Caco-2 (cell line): Measurements from ENCODE around the gene TARBP1. TPM values are rescaled to one million over a fixed set of nuclear protein-coding genes. Genes with fewer than 3 reads are reported as not detected.

ENCODE experiments used
- BruUV-seq: library from RNA; stranded (reverse); fragments of 400-500 nt; replicated peaks from 2 replicates; lab custom pipeline; 2021; lab: Mats Ljungman, UMichigan
- CTCF ChIA-PET: fragments of 300-600 bp; sonication (Branson Sonifier 250); formaldehyde crosslinking; loops from one replicate; lab custom pipeline; 2022; ENCODE audit warnings: antibody characterized with exemption; lab: Charles Lee
- POLR2A ChIA-PET: fragments of 300-600 bp; sonication (Branson Sonifier 250); formaldehyde crosslinking; loops from one replicate; lab custom pipeline; 2022; ENCODE audit warnings: antibody characterized with exemption; lab: Charles Lee
- DNase-seq, 2 experiments: peaks; one replicate each; pipeline versions ENCODE4 v3.0.0 to v3.0.0-alpha.2; 2020 to 2022
- H3K27me3 ChIP-seq: replicated peaks from 2 replicates; pipeline ENCODE4 v1.6.0; 2011; ENCODE audit warnings: low read length; ENCODE audit not compliant: control insufficient read depth, insufficient read depth
- H3K36me3 ChIP-seq: 2 replicates; pipeline ENCODE4 v1.5.1; 2011; ENCODE audit warnings: low read length; ENCODE audit not compliant: control insufficient read depth, insufficient read depth
- H3K4me1 ChIP-seq: fragments of 250-450 bp; sonication (Bioruptor Pico); 2 replicates; pipeline ENCODE4 v1.5.1; 2020; ENCODE audit warnings: mild to moderate bottlenecking
- H3K4me3 ChIP-seq: 2 replicates; pipeline ENCODE4 v1.5.1; 2011; ENCODE audit warnings: low read depth, mild to moderate bottlenecking, control low read depth, low read length
- H3K9me3 ChIP-seq: fragments of 250-450 bp; sonication (Bioruptor Pico); 2 replicates; pipeline ENCODE4 v1.5.1; 2020; ENCODE audit warnings: mild to moderate bottlenecking, moderate library complexity
- H3K27ac Mint-ChIP-seq: one replicate; pipeline ENCODE4 v1.8.0; 2022; ENCODE audit warnings: mixed read lengths; ENCODE audit not compliant: unreplicated experiment
- H3K27me3 Mint-ChIP-seq: one replicate; pipeline ENCODE4 v1.8.0; 2022; ENCODE audit warnings: mixed read lengths; ENCODE audit not compliant: insufficient read depth, unreplicated experiment
- H3K36me3 Mint-ChIP-seq: one replicate; pipeline ENCODE4 v1.8.0; 2022; ENCODE audit warnings: mild to moderate bottlenecking, mixed read lengths; ENCODE audit not compliant: insufficient read depth, unreplicated experiment
- H3K4me1 Mint-ChIP-seq: one replicate; pipeline ENCODE4 v1.8.0; 2022; ENCODE audit warnings: low read depth, mixed read lengths; ENCODE audit not compliant: unreplicated experiment
- H3K4me3 Mint-ChIP-seq: one replicate; pipeline ENCODE4 v1.8.0; 2022; ENCODE audit warnings: mild to moderate bottlenecking, moderate library complexity, mixed read lengths; ENCODE audit not compliant: unreplicated experiment
- H3K9me3 Mint-ChIP-seq: one replicate; pipeline ENCODE4 v1.8.0; 2022; ENCODE audit warnings: mixed read lengths; ENCODE audit not compliant: unreplicated experiment
- CTCF ChIP-seq, 2 experiments: fragments of 200-600 bp in 1 of 2; IDR thresholded peaks; 1 replicate in 1 of 2; 2 replicates in 1 of 2; pipeline versions ENCODE4 v1.5.1 to v1.8.0; 2011 to 2022; ENCODE audit warnings: antibody characterized with exemption in 1 of 2, control low read depth in 1 of 2, inconsistent platforms in 1 of 2, low read depth in 1 of 2, low read length in 1 of 2, mild to moderate bottlenecking in 1 of 2, moderate library complexity in 1 of 2; ENCODE audit not compliant: insufficient read depth in 1 of 2, severe bottlenecking in 1 of 2, unreplicated experiment in 1 of 2
- intact Hi-C: fragments of 100-400 bp; cut with micrococcal nuclease; formaldehyde crosslinking; loops from one replicate; pipeline ENCODE4 v1.10.0; 2022; ENCODE audit not compliant: unreplicated experiment
- total RNA-seq: library from RNA; stranded (reverse); gene quantifications from 2 replicates; pipeline ENCODE4 v1.2.3, GENCODE V29; 2022

TARBP1 gene
- total RNA-seq, 1 experiment from 2014 or later, result 37.0 TPM

- no peaks in the 10 kb centered on the region for H3K27me3 ChIP-seq
- no peaks in the 10 kb centered on the region; the same call in 1 of the 2 replicates for H3K36me3 ChIP-seq
- TF ChIP-seq CTCF (IDR thresholded peaks at IDR 0.05; ENCODE audit: insufficient read depth in 1 of 2, low read depth in 1 of 2, low read length in 1 of 2, severe bottlenecking in 1 of 2, unreplicated experiment in 1 of 2), result no peak
- H3K9me3 ChIP-seq, result no peaks in the 10 kb centered on the region
- Mint-ChIP-seq H3K9me3 (peaks cover 6% of the 10 kb centered on the region), H3K27ac (no peak overlapping the region), H3K4me3 (no peak overlapping the region), H3K4me1 (no peaks in the 10 kb centered on the region), H3K27me3 (no peaks in the 10 kb centered on the region), H3K36me3 (peaks cover 18% of the 10 kb centered on the region)
- H3K4me3 ChIP-seq, result no peak overlapping the region
- intact Hi-C loops, result no loop called here
- ChIA-PET CTCF (no interaction called here), POLR2A (no interaction called here)
- no peaks in the 10 kb centered on the region for H3K4me1 ChIP-seq
- BruUV-seq, result no TSS peak
- DNase-seq, result no peak
Observed at GRCh38 chr1:234438579-234438978, 40.4 kb downstream of the TARBP1 start.

GRCh38 chr1:234437423-234438171 lies 41.4 kb downstream of the TARBP1 start:
- TF ChIP-seq CTCF (IDR thresholded peaks at IDR 0.05; ENCODE audit: insufficient read depth in 1 of 2, low read depth in 1 of 2, low read length in 1 of 2, severe bottlenecking in 1 of 2, unreplicated experiment in 1 of 2), result no peak
- Histone ChIP-seq H3K27me3 (no peaks in the 10 kb centered on the region), H3K4me1 (no peaks in the 10 kb centered on the region), H3K9me3 (no peaks in the 10 kb centered on the region), H3K36me3 (no peaks in the 10 kb centered on the region), H3K4me3 (no peak overlapping the region)
- ChIA-PET POLR2A (no interaction called here), CTCF (no interaction called here)
- BruUV-seq, result no TSS peak
- Mint-ChIP-seq H3K27ac (no peak overlapping the region), H3K4me1 (no peaks in the 10 kb centered on the region), H3K9me3 (peaks cover 6% of the 10 kb centered on the region), H3K4me3 (no peak overlapping the region), H3K27me3 (no peaks in the 10 kb centered on the region), H3K36me3 (peaks cover 18% of the 10 kb centered on the region)
- DNase-seq, result no peak
- intact Hi-C loops, result no loop called here

- Histone ChIP-seq H3K36me3 (no peaks in the 10 kb centered on the region; the same call in 1 of the 2 replicates), H3K27me3 (no peaks in the 10 kb centered on the region), H3K4me1 (no peaks in the 10 kb centered on the region), H3K4me3 (no peak overlapping the region), H3K9me3 (no peaks in the 10 kb centered on the region)
- H3K27me3 Mint-ChIP-seq, result no peaks in the 10 kb centered on the region
- POLR2A ChIA-PET, result no interaction called here
- H3K9me3 Mint-ChIP-seq, result peaks cover 6% of the 10 kb centered on the region
- CTCF ChIA-PET, result no interaction called here
- BruUV-seq, result no TSS peak
- no peak overlapping the region for H3K4me3 Mint-ChIP-seq
- intact Hi-C loops, result no loop called here
- H3K4me1 Mint-ChIP-seq, result no peaks in the 10 kb centered on the region
- no peak for TF ChIP-seq CTCF (IDR thresholded peaks at IDR 0.05; ENCODE audit: insufficient read depth in 1 of 2, low read depth in 1 of 2, low read length in 1 of 2, severe bottlenecking in 1 of 2, unreplicated experiment in 1 of 2)
- no peak for DNase-seq
- H3K36me3 Mint-ChIP-seq, result peaks cover 28% of the 10 kb centered on the region
- no peak overlapping the region for H3K27ac Mint-ChIP-seq
Observed at GRCh38 chr1:234435620-234436019, 43.4 kb downstream of the TARBP1 start.
